ENCODE data around the gene HNRNPA3.

The HNRNPA3 gene

DNA sequence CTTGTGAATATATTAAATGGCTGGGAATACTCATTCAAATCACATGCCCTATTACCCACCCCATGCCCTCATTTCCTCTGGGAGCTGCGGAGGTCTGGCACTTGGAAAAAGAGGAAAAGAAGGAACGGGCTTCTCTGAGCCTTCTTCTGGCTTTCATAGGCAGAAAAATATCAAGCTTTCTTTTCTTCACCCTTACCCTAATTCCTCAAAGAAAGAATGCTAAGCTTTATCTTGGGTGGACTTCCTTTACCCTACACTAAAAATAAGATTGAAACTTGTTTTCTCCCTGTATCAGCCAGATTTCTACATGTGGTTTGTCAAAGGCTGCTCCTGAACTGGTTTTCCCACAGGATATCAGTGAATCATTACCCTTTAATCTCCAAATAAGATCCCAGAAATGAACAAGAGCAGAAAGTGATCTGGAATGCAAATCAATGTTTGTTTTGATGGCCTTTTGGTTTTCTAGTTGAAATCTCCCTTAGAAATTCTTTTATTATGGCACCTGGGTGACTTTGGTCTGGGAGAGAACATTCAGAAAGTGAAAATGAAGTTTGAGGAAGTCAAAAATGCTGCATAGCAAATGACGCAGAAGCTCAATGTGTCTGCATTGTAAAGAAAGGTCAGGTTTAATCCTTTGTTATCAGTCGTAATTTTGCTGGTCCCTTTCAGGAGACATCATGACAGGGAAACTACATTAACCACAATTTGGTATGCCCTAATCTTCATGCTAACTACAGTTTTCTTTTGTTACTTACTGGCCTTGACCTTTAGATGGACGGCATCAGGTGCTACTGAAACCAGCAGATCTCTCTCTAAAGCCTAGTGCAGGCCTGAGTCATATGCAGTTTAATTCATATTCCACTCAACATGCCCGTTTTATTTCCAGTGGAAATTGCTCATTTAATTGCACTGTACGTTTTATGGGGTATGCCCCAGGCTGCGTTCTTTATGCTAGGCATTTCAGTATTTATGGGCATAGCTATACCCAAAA lies 46.6 kb upstream of the HNRNPA3 start (continued):
- TF ChIP-seq, protein P1, sequence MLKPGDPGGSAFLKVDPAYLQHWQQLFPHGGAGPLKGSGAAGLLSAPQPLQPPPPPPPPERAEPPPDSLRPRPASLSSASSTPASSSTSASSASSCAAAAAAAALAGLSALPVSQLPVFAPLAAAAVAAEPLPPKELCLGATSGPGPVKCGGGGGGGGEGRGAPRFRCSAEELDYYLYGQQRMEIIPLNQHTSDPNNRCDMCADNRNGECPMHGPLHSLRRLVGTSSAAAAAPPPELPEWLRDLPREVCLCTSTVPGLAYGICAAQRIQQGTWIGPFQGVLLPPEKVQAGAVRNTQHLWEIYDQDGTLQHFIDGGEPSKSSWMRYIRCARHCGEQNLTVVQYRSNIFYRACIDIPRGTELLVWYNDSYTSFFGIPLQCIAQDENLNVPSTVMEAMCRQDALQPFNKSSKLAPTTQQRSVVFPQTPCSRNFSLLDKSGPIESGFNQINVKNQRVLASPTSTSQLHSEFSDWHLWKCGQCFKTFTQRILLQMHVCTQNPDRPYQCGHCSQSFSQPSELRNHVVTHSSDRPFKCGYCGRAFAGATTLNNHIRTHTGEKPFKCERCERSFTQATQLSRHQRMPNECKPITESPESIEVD (tag by site-specific recombination; IDR thresholded peaks at IDR 0.05) = peak; percentile 97
- TF ChIP-seq ZNF544 (tag by site-specific recombination; IDR thresholded peaks at IDR 0.05) = no peak
- no peak for TF ChIP-seq ZBTB21 (tag by site-specific recombination; IDR thresholded peaks at IDR 0.05)
- no peak for TF ChIP-seq ZNF707 (tag by site-specific recombination; IDR thresholded peaks at IDR 0.05)
- no peak for TF ChIP-seq ZNF768 (tag by site-specific recombination; IDR thresholded peaks at IDR 0.05)
- TF ChIP-seq ZNF600 (tag by site-specific recombination; IDR thresholded peaks at IDR 0.05) = no peak
- TF ChIP-seq ZNF221 (tag by site-specific recombination; IDR thresholded peaks at IDR 0.05; ENCODE audit: borderline replicate concordance) = no peak
- TF ChIP-seq, protein P2, sequence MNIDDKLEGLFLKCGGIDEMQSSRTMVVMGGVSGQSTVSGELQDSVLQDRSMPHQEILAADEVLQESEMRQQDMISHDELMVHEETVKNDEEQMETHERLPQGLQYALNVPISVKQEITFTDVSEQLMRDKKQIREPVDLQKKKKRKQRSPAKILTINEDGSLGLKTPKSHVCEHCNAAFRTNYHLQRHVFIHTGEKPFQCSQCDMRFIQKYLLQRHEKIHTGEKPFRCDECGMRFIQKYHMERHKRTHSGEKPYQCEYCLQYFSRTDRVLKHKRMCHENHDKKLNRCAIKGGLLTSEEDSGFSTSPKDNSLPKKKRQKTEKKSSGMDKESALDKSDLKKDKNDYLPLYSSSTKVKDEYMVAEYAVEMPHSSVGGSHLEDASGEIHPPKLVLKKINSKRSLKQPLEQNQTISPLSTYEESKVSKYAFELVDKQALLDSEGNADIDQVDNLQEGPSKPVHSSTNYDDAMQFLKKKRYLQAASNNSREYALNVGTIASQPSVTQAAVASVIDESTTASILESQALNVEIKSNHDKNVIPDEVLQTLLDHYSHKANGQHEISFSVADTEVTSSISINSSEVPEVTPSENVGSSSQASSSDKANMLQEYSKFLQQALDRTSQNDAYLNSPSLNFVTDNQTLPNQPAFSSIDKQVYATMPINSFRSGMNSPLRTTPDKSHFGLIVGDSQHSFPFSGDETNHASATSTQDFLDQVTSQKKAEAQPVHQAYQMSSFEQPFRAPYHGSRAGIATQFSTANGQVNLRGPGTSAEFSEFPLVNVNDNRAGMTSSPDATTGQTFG (tag by site-specific recombination; IDR thresholded peaks at IDR 0.05; ENCODE audit: borderline replicate concordance) = no peak
- TF ChIP-seq, protein P3, sequence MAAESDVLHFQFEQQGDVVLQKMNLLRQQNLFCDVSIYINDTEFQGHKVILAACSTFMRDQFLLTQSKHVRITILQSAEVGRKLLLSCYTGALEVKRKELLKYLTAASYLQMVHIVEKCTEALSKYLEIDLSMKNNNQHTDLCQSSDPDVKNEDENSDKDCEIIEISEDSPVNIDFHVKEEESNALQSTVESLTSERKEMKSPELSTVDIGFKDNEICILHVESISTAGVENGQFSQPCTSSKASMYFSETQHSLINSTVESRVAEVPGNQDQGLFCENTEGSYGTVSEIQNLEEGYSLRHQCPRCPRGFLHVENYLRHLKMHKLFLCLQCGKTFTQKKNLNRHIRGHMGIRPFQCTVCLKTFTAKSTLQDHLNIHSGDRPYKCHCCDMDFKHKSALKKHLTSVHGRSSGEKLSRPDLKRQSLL (tag by site-specific recombination; IDR thresholded peaks at IDR 0.05) = no peak
- TF ChIP-seq ZNF174 (tag by site-specific recombination; IDR thresholded peaks at IDR 0.05) = no peak
- TF ChIP-seq BCL11A (tag by site-specific recombination; IDR thresholded peaks at IDR 0.05; ENCODE audit: low read depth) = no peak
- no peak for TF ChIP-seq OVOL3 (tag by site-specific recombination; IDR thresholded peaks at IDR 0.05)
- TF ChIP-seq ZNF510 (tag by site-specific recombination; IDR thresholded peaks at IDR 0.05; ENCODE audit: insufficient replicate concordance) = no peak
- TF ChIP-seq ZBTB7A (tag by site-specific recombination; IDR thresholded peaks at IDR 0.05; ENCODE audit: low read depth) = no peak
- TF ChIP-seq KLF16 (tag by site-specific recombination; IDR thresholded peaks at IDR 0.05) = no peak
- TF ChIP-seq, protein P4, sequence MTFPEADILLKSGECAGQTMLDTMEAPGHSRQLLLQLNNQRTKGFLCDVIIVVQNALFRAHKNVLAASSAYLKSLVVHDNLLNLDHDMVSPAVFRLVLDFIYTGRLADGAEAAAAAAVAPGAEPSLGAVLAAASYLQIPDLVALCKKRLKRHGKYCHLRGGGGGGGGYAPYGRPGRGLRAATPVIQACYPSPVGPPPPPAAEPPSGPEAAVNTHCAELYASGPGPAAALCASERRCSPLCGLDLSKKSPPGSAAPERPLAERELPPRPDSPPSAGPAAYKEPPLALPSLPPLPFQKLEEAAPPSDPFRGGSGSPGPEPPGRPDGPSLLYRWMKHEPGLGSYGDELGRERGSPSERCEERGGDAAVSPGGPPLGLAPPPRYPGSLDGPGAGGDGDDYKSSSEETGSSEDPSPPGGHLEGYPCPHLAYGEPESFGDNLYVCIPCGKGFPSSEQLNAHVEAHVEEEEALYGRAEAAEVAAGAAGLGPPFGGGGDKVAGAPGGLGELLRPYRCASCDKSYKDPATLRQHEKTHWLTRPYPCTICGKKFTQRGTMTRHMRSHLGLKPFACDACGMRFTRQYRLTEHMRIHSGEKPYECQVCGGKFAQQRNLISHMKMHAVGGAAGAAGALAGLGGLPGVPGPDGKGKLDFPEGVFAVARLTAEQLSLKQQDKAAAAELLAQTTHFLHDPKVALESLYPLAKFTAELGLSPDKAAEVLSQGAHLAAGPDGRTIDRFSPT (tag by site-specific recombination; IDR thresholded peaks at IDR 0.05) = no peak
- TF ChIP-seq ZNF670 (tag by site-specific recombination; IDR thresholded peaks at IDR 0.05; ENCODE audit: low read depth) = no peak
- TF ChIP-seq, protein P5, sequence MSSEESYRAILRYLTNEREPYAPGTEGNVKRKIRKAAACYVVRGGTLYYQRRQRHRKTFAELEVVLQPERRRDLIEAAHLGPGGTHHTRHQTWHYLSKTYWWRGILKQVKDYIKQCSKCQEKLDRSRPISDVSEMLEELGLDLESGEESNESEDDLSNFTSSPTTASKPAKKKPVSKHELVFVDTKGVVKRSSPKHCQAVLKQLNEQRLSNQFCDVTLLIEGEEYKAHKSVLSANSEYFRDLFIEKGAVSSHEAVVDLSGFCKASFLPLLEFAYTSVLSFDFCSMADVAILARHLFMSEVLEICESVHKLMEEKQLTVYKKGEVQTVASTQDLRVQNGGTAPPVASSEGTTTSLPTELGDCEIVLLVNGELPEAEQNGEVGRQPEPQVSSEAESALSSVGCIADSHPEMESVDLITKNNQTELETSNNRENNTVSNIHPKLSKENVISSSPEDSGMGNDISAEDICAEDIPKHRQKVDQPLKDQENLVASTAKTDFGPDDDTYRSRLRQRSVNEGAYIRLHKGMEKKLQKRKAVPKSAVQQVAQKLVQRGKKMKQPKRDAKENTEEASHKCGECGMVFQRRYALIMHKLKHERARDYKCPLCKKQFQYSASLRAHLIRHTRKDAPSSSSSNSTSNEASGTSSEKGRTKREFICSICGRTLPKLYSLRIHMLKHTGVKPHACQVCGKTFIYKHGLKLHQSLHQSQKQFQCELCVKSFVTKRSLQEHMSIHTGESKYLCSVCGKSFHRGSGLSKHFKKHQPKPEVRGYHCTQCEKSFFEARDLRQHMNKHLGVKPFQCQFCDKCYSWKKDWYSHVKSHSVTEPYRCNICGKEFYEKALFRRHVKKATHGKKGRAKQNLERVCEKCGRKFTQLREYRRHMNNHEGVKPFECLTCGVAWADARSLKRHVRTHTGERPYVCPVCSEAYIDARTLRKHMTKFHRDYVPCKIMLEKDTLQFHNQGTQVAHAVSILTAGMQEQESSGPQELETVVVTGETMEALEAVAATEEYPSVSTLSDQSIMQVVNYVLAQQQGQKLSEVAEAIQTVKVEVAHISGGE (tag by site-specific recombination; conservative IDR thresholded peaks at IDR 0.05; ENCODE audit: low read depth) = no peak
- TF ChIP-seq ZNF660 (tag by site-specific recombination; IDR thresholded peaks at IDR 0.05) = no peak
- TF ChIP-seq ZNF19 (tag by site-specific recombination; IDR thresholded peaks at IDR 0.05; ENCODE audit: low read depth) = no peak
- TF ChIP-seq KLF9 (tag by site-specific recombination; IDR thresholded peaks at IDR 0.05; ENCODE audit: low read depth) = no peak
- TF ChIP-seq KLF8 (tag by site-specific recombination; IDR thresholded peaks at IDR 0.05) = no peak
- TF ChIP-seq ZEB2 (tag by site-specific recombination; IDR thresholded peaks at IDR 0.05) = peak; percentile 57
- TF ChIP-seq SCRT1 (tag by site-specific recombination; IDR thresholded peaks at IDR 0.05; ENCODE audit: borderline replicate concordance) = peak; percentile 82
- no peak for TF ChIP-seq ZFP3 (tag by site-specific recombination; IDR thresholded peaks at IDR 0.05; ENCODE audit: low read depth)
- TF ChIP-seq ZNF114 (tag by site-specific recombination; IDR thresholded peaks at IDR 0.05) = no peak
- TF ChIP-seq ZNF155 (tag by site-specific recombination; IDR thresholded peaks at IDR 0.05) = no peak
